Inflammatory macrophage treated with lipopolysaccharide for 4 hours (primary cell): Measurements from ENCODE around the gene TUBB2B.
"Not testable (repeated sequence)": the region's sequence is repeated elsewhere in the genome, so short reads cannot be mapped to it uniquely, and the experiment has no call there.

ENCODE experiments used
- DNase-seq: peaks from one replicate; pipeline ENCODE4 v3.0.0-alpha.2; 2020

The TUBB2B gene

GRCh38 chr6:3258201-3258600 lies 30.7 kb upstream of the TUBB2B start:
- DNase-seq: no peak

GRCh38 chr6:3253597-3253961 lies 26.1 kb upstream of the TUBB2B start:
- no peak for DNase-seq

- peak; percentile 23 for DNase-seq
Observed at GRCh38 chr6:3252861-3253596, 25.6 kb upstream of the TUBB2B start.

GRCh38 chr6:3252369-3252768 lies 24.9 kb upstream of the TUBB2B start:
- DNase-seq: peak; percentile 21

GRCh38 chr6:3251462-3252314 lies 24.2 kb upstream of the TUBB2B start:
- peak; percentile 64 for DNase-seq

GRCh38 chr6:3250231-3250675 lies 22.8 kb upstream of the TUBB2B start:
- no peak for DNase-seq

- no peak for DNase-seq
Observed at GRCh38 chr6:3249821-3250220, 22.4 kb upstream of the TUBB2B start.

GRCh38 chr6:3247255-3248146 lies 20.0 kb upstream of the TUBB2B start:
- no peak for DNase-seq

GRCh38 chr6:3245216-3245615 lies 17.8 kb upstream of the TUBB2B start:
- DNase-seq: no peak

GRCh38 chr6:3244832-3245161 lies 17.3 kb upstream of the TUBB2B start:
- DNase-seq: not testable (repeated sequence)

GRCh38 chr6:3244003-3244831 lies 16.8 kb upstream of the TUBB2B start:
- DNase-seq: no peak

- DNase-seq: no peak
Observed at GRCh38 chr6:3242768-3243167, 15.3 kb upstream of the TUBB2B start.

- DNase-seq: not testable (repeated sequence)
Observed at GRCh38 chr6:3241745-3242144, 14.3 kb upstream of the TUBB2B start.

- no peak for DNase-seq
Observed at GRCh38 chr6:3240595-3240994, 13.1 kb upstream of the TUBB2B start.

GRCh38 chr6:3239110-3239830 lies 11.8 kb upstream of the TUBB2B start:
- DNase-seq: no peak

GRCh38 chr6:3237761-3238662 lies 10.6 kb upstream of the TUBB2B start:
- peak; percentile 59 for DNase-seq

- DNase-seq: no peak
Observed at GRCh38 chr6:3236005-3236404, 8.6 kb upstream of the TUBB2B start.

- DNase-seq: no peak
Observed at GRCh38 chr6:3235486-3235885, 8.0 kb upstream of the TUBB2B start.

GRCh38 chr6:3233904-3234303 lies 6.5 kb upstream of the TUBB2B start:
- DNase-seq: no peak

GRCh38 chr6:3233321-3233720 lies 5.9 kb upstream of the TUBB2B start:
- DNase-seq: no peak
